Fibroblast of gingiva (primary cell): ENCODE data around the gene FOXJ3.

ENCODE experiments used
- DNase-seq: peaks from one replicate; pipeline ENCODE4 v3.0.0-alpha.2; 2011; ENCODE audit warnings: low read depth

FOXJ3 gene

GRCh38 chr1:42334240-42335049 is 590 bp downstream of the FOXJ3 start:
- peak; percentile 68 for DNase-seq

GRCh38 chr1:42333662-42334239 is 1.3 kb downstream of the FOXJ3 start:
- DNase-seq = no peak

DNA sequence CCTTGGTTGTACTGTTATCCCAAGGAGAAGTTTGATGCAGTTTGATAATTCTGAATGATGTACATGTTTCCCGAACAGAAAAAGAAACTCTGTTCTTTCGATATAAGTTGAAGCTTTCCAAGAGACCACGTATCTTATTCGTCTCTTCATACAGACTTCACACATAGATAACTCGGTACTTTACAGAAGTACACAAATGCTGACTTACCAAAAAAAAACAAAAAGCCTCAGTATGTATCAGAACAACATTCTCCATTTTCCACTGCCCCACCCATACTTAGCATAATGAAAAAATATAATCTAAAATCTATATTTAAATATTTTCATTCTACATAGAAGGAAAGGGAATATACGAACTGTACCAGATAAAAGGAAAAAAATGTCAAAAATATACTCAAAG is 2.2 kb downstream of the FOXJ3 start:
- DNase-seq = no peak

GRCh38 chr1:42330215-42330614 is 4.8 kb downstream of the FOXJ3 start:
- DNase-seq = no peak

- DNase-seq = no peak
Measured at GRCh38 chr1:42328916-42329496, 6.0 kb downstream of the FOXJ3 start.

DNA sequence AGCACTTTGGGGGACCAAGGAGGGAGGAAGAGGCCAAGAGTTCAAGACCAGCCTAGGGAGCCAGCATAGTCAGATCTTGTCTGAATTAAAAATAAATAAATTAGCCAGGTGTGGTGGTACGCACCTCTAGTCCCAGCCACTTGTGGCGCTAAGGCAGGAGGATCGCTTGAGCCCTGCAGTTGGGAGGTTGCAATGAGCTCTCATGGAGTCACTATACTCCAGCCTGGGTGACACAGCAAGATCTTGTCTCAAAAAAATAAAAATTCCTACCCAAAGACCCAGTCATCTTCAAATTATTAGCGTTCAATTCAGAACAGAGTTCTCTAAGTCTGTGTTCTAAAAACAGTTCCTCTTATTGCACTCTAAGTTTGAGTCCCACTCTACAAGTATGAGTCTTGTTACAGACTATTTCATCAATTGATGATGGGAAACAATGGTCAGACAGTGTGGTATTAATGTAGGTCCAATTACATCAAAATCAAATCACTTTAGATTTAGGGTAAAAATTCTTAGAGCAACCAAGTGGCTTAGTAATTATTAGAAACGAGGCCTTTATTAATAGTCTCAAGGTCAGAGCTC is 6.9 kb downstream of the FOXJ3 start:
- DNase-seq = no peak

DNA sequence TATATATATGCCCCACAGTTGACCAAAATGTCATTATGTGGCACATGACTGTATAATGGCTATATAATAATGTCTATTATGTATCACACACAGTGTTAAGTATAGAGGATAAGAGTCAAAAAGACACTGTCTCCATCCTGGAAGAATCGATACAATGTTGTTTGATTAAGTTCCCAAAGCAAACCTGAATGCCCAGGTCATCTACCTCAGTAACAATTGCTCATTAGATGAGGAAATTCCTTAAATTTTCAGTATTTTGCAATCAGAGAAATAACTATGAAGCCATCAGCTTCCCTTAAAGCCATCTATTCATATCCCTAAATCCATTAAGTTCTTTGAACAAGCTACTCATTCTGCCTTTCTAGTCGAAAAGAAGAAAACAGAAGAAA is 10.0 kb downstream of the FOXJ3 start:
- no peak for DNase-seq

GRCh38 chr1:42324398-42325013 is 10.5 kb downstream of the FOXJ3 start:
- DNase-seq = no peak

DNA sequence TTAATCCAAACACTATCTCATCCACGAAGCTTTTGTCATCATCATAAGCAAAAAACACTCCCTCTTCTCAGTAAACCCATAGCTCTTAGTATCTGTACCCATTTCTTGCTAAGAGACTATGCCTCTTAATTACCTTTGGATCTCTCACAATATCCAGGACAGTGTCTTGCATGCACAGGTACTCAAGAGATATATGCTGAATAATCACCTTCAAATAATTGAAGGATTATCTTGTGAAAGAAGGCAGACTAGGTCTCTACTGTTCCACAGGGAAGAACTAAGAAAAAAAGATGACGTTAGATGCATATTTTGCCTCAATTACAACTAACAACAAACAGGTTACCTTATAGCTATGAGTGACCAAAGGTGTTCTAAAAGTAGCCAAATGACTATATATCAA is 11.5 kb downstream of the FOXJ3 start:
- DNase-seq = no peak

GRCh38 chr1:42322577-42322976 is 12.5 kb downstream of the FOXJ3 start:
- DNase-seq = peak; percentile 37

- no peak for DNase-seq
Measured at GRCh38 chr1:42321731-42322130, 13.3 kb downstream of the FOXJ3 start.

DNA sequence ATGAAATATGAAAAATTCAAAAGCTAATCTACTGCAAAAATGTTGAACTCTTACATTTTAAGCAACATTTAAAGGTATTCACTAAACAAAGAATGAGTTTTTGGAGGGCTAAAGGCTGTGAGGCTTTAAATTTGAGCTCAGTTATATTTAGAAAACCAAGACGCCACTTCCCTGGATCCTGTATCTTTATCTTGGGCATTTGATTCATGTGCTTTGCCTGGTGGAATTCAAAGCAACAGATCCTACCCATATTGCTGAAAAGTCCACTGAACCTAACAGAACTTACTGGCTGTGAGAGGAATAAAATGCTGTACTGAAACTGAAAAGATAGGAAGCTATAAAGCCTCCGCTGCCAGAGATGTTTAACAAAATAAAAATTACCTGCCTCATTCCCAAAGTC is 14.3 kb downstream of the FOXJ3 start:
- DNase-seq = no peak

DNA sequence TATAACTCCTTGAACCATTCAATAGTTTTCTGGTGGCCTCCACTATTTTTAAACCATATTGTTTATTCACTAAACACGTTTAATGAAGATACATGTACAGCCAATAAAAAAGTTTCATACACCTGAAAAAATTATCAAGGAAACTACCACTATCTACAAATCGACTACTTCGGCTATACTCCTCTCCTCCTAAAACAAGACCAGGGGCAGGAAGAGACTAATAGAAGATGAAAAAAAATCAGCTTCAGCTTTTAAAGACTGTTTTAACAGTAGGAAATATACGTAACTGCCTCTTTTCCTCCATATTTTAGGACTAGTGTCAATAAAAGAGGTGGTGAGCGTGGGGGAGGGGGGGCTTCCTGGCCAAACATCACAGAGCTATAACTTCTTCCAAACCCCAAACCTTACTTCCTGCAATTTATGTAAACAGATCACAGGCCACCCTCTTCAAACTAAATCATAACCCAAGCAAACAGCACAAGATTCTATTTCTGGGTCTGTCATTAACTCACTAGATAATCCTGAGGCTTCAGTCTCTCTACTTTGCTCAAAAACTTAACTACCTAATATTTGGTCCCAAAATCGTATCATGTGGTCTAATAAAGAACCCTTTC is 15.1 kb downstream of the FOXJ3 start:
- no peak for DNase-seq

GRCh38 chr1:42319128-42319851 is 15.7 kb downstream of the FOXJ3 start:
- peak; percentile 56 for DNase-seq

DNA sequence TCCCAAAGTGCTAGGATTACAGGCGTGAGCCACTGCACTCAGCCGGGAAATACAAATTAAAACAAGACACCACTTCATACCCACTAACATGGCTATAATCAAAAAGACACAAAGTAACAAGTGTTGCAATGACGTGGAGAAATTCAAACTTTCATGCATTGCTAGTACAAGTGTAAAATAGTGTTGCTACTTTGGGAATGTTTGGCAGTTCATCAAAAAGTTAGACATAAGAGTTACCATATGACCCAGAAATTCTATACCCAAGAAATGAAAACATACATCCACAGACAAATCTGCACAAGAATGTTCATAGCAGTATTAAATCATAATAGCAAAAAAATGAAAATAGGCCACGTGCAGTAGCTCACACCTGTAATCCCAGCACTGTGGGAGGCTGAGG is 16.4 kb downstream of the FOXJ3 start:
- peak; percentile 74 for DNase-seq

DNA sequence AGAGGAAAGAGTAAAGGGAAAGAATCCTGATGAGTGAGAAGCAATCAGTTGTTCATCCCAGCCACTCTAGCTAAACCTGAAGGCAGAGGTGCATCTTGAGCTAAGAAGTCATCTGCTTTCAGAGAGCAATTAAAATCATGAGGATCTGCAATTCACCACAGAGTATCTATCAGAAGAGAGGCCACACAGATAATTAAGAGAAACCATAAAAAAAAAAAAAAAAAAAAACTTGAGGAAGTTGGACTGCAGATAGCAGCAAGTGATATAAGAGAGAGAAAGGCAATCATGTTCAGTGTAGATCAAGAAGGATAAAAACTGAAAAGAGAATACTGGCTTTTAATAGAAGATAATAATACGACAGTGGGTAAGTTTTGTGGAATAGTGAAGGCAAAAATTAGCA is 17.7 kb downstream of the FOXJ3 start:
- no peak for DNase-seq

- no peak for DNase-seq
Measured at GRCh38 chr1:42316292-42316691, 18.7 kb downstream of the FOXJ3 start.

DNA sequence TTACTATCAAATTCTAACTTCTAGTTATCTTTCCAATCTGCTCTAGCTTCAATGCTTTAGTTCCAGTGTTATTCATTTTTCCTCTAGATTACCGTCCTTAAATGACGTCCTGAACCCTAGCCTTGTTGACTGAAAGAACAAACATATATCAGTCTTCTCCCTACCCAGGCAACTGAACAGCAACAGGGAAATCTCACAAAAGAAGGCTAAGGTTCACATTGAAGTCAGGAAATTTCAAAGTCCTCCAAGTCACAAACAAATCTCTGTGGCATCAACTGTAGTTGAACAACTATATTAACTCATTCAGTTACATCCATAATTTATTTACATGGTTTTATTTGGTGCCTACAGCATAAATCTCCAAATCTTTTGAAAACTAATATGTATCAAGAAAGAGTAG is 19.5 kb downstream of the FOXJ3 start:
- no peak for DNase-seq

DNA sequence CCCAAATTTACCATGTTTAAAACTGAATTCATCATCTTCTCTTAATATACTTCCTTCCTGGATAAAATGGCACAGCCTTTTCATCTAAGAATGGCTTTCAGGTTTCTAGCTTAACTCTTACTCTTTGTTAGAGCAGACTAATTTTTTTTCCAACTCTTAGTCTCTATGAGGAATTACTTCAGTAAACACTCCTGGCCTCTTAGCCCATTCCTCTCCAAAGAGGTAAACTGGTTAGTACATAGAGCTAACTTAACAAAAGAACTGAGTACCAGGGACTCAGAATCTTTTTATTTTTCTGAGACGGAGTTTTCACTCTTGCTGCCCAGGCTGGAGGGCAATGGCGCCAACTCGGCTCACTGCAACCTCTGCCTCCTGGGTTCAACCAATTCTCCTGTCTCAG is 21.1 kb downstream of the FOXJ3 start:
- DNase-seq = no peak

DNA sequence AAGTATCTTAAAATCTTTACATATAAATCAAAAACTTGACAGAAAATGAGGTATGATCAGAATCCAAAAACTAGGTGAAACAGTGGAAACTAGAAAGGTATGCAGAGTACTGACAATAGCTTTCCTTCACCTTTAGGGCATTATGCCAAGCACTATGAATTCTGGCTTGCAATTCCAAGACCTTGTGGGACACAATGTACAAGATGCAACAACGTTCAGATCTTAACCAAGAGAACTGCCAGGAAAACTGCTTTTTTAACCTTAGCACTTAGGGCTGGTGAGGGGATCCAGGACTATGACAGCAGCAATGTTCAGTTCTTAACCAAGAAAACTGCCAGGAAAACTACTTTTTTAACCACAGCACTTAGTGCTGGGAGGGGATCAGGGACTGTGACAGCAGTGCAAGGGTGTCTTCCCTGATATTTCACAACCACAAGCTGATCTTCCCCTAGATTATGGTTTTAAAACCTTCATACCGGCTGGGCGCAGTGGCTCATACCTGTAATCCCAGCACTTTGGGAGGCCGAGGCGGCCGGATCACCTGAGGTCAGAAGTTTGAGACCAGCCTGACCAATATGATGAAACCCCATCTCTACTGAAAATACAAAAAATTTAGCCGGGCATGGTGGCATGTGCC is 22.3 kb downstream of the FOXJ3 start:
- DNase-seq = no peak

DNA sequence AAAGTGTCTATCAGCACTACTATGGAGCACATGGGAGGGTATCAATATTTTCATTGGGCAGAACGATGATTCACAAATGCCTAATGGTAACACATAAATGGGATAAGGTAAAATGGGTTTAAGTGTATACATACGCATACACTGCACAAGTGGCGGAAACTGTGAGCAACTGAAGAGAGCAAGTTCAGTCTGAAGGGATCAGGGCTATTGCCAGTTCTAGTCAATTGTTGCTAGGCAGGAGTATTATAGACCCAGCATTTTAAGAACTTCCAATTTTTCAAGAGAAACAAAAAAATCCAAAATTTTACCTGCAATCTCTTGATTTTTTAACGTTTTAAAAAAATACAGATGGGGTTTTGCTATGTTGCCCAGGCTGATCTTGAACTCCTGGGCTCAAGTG is 23.1 kb downstream of the FOXJ3 start:
- no peak for DNase-seq
